ENCODE measurements around the gene CHRNE. TPM values are rescaled to one million over a fixed set of nuclear protein-coding genes. Genes with fewer than 3 reads are reported as not detected.

CHRNE gene
- total and polyA plus RNA-seq, 2 of the 13 experiments (the other 11 are each of a cell fraction or from before 2014, with no cell fraction given) = 0.53 to 0.59 TPM

DNA sequence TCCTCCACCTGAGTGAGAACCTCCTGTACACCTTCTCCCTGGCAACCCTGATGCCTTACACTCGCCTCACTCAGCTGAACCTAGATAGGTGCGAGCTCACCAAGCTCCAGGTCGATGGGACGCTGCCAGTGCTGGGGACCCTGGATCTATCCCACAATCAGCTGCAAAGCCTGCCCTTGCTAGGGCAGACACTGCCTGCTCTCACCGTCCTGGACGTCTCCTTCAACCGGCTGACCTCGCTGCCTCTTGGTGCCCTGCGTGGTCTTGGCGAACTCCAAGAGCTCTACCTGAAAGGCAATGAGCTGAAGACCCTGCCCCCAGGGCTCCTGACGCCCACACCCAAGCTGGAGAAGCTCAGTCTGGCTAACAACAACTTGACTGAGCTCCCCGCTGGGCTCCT, 29.9 kb upstream of the CHRNE start:
- ChIA-PET CTCF (ENCODE audit: low intra/inter-chr PET ratio, low total read pairs) (no interaction called here), POLR2A (no interaction called here)
- Histone ChIP-seq H3K4me3 (replicated peaks in 1 of 3; ENCODE audit: insufficient read depth in 1 of 3, low read depth in 2 of 3, low read length in 3 of 3) (no peak overlapping the region), H4K20me1 (ENCODE audit: insufficient read depth, low read length) (no peaks in the 10 kb centered on the region), H3K9ac (ENCODE audit: insufficient read depth, low read depth, low read length) (no peak overlapping the region), H3K9me3 (ENCODE audit: low read length) (no peaks in the 10 kb centered on the region), H3K4me1 (ENCODE audit: insufficient read depth, low read length) (peaks cover 10% of the 10 kb centered on the region), H3K36me3 (replicated peaks in 1 of 2; ENCODE audit: control insufficient read depth in 1 of 2, insufficient read depth in 2 of 2, low read length in 2 of 2) (peaks cover 0 to 11% of the 10 kb centered on the region in 2 experiments; a peak in 2 of 5 replicates), H3K4me2 (ENCODE audit: low read depth, low read length) (no peak overlapping the region), H2AFZ (ENCODE audit: low read length) (no peak overlapping the region), H3K27ac (ENCODE audit: extremely low read length, insufficient read depth, low read length) (no peak overlapping the region), H3K79me2 (ENCODE audit: insufficient read depth, low read length) (no peaks in the 10 kb centered on the region), H3K27me3 (ENCODE audit: control insufficient read depth in 1 of 2, insufficient read depth in 2 of 2, low read length in 2 of 2) (no peaks in the 10 kb centered on the region)
- BruUV-seq (replicated peaks) = no TSS peak
- TF ChIP-seq ZNF510 (CRISPR knock-in tag; IDR thresholded peaks at IDR 0.05; ENCODE audit: low read depth) (no peak), RFXAP (CRISPR knock-in tag; IDR thresholded peaks at IDR 0.05; ENCODE audit: borderline replicate concordance) (no peak), RFX3 (CRISPR knock-in tag; IDR thresholded peaks at IDR 0.05) (no peak), SMYD3 (CRISPR knock-in tag; IDR thresholded peaks at IDR 0.05) (no peak), ZNF282 (IDR thresholded peaks at IDR 0.05; ENCODE audit: partially characterized antibody) (no peak), ZNF775 (CRISPR knock-in tag; IDR thresholded peaks at IDR 0.05; ENCODE audit: borderline replicate concordance) (no peak), HOMEZ (CRISPR knock-in tag; IDR thresholded peaks at IDR 0.05; ENCODE audit: low read depth) (no peak), MBD4 (IDR thresholded peaks at IDR 0.05; ENCODE audit: borderline replicate concordance, low read length) (no peak), TBP (CRISPR knock-in tag; IDR thresholded peaks at IDR 0.05) (no peak), ZBTB40 (IDR thresholded peaks at IDR 0.05) (no peak), ZBTB40 (CRISPR knock-in tag; IDR thresholded peaks at IDR 0.05) (no peak), HOXA7 (CRISPR knock-in tag; IDR thresholded peaks at IDR 0.05) (no peak)
- DNase-seq (ENCODE audit: low spot score) (no peak), FAIRE-seq (no peak), ATAC-seq (no peak)
- in situ Hi-C loops (cut with HindIII; ENCODE audit: extremely low pct_ligation_motif_present, low pct_unique_long_range_greater_than_20kb) (no loop called here), intact Hi-C loops (cut with micrococcal nuclease; ENCODE audit: unreplicated experiment) (no loop called here)
- 96% methylated on average over 12 of the region's 12 CpGs for WGBS (ENCODE audit: low lambda C conversion rate)
